CD4-positive, alpha-beta T cell treated with Interleukin-1 beta for 1 hour (primary cell): Measurements from ENCODE around the gene LIPC.

Experiments used
- DNase-seq, 2 donors: peaks; one replicate each; pipeline ENCODE4 v3.0.0-alpha.2; 2020 to 2022

Gene LIPC

DNA sequence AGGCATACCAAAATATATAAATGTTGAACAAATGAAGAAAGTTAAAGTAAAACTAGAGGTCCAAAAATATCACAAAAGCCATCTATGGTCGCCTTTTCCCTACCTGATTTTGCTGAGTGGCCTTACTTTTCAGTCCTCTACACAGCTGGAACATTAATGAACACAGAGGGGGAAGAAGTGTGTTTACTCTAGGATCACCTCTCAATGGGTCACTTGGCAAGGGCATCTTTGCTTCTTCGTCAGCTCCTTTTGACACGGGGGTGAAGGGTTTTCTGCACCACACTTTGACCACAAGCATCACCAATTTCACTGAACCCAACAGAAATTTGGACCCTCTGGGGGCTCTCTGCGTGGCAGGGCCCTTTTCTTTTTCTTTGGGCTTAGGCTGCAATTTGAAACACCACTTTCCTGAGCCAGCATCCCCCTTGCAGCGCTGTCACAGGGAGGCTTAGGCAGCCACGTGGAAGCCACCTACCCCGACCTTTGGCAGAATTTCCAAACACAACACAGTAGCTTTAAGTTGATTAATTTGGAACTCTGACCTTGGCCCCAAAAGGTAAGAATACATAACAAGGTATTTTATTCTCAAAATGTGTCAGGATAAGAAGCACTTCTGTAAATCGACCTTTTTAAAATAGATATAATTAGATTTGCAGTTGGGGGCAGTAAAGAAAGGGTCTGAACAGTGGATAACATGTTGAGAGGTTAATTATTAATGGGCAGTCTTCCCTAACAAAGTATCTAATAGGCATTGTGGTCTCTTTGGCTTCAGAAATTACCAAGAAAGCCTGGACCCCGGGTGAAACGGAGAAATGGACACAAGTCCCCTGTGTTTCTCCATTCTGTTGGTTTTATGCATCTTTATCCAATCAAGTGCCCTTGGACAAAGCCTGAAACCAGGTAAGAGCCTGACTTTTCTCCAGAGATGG, at the start of gene LIPC:
LIPC (plus strand) TSS at position 771 of the 929 bp plus-strand sequence; CDS start at position 813, 42 bp downstream.
- DNase-seq, result no peak

- DNase-seq, result no peak
Measured at GRCh38 chr15:58383876-58384275, 47.9 kb upstream of the LIPC start.

- no peak for DNase-seq
Measured at GRCh38 chr15:58384667-58385066, 47.1 kb upstream of the LIPC start.

- DNase-seq, result no peak
Measured at GRCh38 chr15:58386081-58386480, 45.7 kb upstream of the LIPC start.

DNA sequence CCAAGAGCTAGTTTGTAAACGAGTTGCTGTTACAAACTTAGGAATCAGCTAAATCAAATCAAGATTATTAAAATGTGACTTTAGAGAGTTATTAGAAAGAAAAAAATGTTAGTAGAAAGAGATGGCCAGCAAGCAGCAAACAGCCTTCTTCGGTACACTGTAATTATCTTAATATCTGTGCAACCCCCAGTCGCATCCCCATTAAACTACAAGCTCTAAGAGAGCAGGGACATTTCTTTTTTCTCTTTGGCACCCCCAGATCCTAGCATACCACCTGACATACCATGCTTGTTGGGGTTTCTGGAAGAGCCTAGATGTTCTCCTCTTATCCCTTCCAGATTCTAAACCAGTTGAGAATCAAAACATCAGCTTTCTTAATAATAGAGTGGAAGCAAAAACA, 45.1 kb upstream of the LIPC start:
- DNase-seq, result no peak

DNA sequence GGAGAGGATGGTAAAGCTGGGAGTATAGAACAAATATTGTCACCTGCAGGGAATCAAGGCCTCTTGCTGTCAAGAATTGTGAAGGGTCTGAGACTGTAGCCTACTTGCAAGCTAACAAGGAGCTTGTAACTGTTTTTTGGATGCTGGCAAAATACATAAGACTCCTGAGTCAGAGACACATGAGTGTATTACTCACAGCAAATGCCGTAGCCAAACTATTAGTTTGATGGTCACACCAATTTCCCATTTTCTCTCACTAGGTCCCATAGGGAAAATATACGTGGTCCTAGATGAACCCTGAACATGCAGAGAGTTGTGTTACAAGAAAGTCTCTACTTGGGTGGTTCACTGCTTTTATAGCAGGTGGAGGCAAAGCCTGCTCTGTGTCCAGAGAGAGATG, 44.7 kb upstream of the LIPC start:
- DNase-seq, result no peak

- no peak for DNase-seq
Measured at GRCh38 chr15:58388211-58388610, 43.6 kb upstream of the LIPC start.

GRCh38 chr15:58390118-58390517, 41.7 kb upstream of the LIPC start:
- DNase-seq, result no peak

- DNase-seq, result no peak
Measured at GRCh38 chr15:58390655-58391054, 41.1 kb upstream of the LIPC start.

GRCh38 chr15:58391088-58391487, 40.7 kb upstream of the LIPC start:
- DNase-seq, result no peak

DNA sequence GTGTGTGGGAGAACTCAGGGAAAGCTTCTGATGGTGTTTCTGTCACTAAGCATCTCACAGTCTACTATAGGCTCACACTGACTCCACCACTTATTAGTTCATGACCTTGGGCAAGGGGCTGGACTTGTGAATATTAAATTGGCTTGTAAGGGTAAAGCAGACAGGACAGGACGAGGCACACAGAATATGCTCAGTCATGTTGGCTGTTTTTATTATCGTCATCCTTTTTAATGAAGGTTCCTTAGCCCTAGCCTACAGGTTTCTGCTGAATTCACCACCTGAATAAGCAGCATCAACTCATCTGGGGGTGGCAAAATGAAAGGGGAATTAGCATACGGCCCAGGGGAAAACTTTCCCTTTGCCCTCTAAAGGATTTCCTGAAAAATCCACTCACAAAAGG, 39.6 kb upstream of the LIPC start:
- DNase-seq, result no peak

DNA sequence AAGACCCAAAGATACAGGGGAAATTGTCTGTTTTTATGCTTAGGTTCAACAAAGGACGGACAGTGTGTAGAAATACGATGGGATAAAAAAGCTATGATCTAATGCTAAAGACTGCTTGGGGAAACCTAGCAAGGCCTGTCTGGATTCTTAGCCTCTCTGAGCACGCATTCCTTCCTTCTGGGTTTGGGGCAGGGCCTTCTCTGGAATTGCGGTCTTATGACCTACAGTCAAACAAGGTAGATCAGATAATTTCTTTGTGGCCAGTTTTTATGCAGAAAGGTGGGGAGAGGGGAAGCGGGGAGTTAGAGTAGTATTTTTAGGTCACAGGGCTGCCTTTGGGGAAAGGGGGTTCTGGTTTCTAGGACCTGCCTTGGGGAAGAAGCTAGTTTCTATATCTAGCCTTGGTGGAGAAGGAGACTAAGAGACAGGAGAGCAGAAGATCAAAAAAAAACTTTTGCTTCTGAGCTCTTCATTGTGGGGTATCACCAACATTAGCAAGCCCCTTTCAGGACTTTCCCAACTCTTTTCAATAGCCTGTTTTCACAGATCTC, 39.1 kb upstream of the LIPC start:
- DNase-seq, result no peak

GRCh38 chr15:58393241-58393662, 38.5 kb upstream of the LIPC start:
- DNase-seq, result no peak

- DNase-seq, result no peak
Measured at GRCh38 chr15:58396181-58396580, 35.6 kb upstream of the LIPC start.

GRCh38 chr15:58398071-58398470, 33.7 kb upstream of the LIPC start:
- DNase-seq, result no peak

DNA sequence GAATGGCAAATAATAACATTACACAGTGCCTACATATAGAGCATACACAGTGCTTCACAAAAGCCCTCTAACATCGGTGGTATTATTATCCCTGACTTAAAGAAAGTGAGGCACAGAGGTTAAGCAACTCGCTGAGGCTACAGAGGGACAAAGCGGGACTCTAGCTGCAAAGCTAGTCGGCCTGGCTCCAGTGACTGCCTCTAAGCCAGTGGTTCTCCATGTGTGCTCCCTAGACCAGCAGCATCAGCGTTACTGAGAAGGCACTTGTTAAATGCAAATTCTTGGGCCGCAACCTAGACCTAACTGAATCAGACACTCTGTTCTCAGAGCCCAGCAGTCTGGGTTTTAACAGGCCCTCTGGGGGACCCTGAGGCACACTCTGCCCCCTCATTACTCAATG, 33.1 kb upstream of the LIPC start:
- no peak for DNase-seq

GRCh38 chr15:58399739-58400138, 32.1 kb upstream of the LIPC start:
- no peak for DNase-seq

GRCh38 chr15:58401276-58401675, 30.5 kb upstream of the LIPC start:
- no peak for DNase-seq

DNA sequence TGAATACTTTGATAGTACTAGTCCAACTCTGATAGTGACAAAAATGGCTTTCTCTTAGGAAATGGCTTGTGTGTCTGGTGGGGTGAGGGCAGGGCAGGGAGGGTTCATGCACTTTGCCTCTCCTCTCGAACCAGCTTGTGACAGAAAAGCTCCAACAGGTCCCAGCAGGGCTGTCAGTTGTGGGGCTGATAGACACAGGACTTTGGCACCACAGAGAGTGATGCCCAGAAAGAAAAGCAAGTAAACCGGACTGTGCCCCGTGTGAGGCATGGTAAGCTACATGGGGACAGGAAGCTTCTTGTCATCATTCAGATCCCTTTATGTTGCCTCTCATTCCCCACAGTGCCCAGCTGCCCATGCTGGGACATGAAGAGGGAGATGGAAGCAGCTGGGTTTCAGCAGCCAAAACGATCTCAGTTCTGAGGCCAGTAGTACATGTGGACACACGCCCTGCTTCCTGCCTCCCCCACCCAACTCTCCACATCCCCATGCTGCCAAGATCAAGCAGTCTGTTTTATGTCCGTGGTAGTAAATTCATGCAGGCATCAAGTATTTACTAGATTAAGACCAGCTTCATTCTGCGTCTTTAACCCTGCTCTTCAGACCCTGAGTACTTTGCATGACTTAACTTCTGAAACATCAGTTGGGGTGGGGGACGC, 29.7 kb upstream of the LIPC start:
- DNase-seq, result no peak

GRCh38 chr15:58403581-58403980, 28.2 kb upstream of the LIPC start:
- DNase-seq, result no peak

DNA sequence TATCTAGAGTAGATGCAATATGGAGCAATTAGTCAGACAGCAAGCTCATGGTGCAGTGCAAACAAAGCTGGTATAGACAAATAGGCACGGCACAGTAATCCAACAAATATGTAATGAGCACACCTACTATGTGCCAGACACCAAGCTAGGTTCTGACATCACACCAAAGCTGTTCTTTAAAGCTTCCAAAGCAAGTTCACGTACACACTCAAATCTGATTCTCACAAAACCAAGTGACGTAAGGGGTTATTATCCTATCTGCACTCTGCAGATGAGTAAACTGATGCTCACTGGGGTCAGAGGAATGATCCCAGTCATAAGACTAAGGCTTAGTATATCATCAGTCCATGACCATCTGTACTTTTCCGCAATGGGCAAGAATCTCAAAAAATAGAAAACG, 27.8 kb upstream of the LIPC start:
- no peak for DNase-seq

GRCh38 chr15:58404722-58405121, 27.1 kb upstream of the LIPC start:
- DNase-seq, result no peak

DNA sequence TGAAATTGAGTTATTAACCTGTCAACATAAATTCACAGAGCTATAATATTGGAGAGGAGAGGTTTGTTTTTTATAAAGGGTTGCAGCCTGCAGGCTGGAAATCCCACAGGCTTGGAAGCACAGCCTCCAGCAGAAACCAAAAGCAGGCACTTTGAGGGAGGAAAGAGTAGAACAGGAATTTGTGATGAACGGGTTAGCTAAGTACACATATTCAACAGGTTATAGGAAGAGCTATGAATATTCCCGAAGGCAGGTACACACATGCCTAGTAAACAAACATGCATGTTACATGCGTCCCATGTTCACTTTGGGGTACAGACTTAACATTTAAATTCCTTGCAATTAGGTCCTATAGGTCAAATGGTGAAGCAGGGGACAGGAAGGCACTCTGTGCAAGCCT, 25.9 kb upstream of the LIPC start:
- DNase-seq, result no peak

GRCh38 chr15:58406811-58407210, 25.0 kb upstream of the LIPC start:
- no peak for DNase-seq
